H1 (cell line): ENCODE data around the gene POLR3GL. TPM values are rescaled to one million over a fixed set of nuclear protein-coding genes. Genes with fewer than 3 reads are reported as not detected.

Experiments used
- CTCF ChIA-PET: fragments of 300-600 bp; sonication (Branson Sonifier 250); formaldehyde crosslinking; loops from one replicate; lab custom pipeline; 2021; ENCODE audit not compliant: partially characterized antibody; lab: Charles Lee
- POLR2A ChIA-PET: fragments of 300-600 bp; sonication (Branson Sonifier 250); formaldehyde crosslinking; loops from one replicate; lab custom pipeline; 2021; ENCODE audit warnings: inconsistent platforms; ENCODE audit not compliant: partially characterized antibody; lab: Charles Lee
- DNase-seq, 2 experiments: peaks; one replicate each; pipeline versions ENCODE4 v3.0.0 to v3.0.0-alpha.2; 2010 to 2022; ENCODE audit warnings: low spot score in 2 of 2, low read depth in 1 of 2, mixed read lengths in 1 of 2
- FAIRE-seq: peaks from 2 replicates; lab custom pipeline; 2011; peaks lifted over from hg19 to GRCh38; lab: Jason Lieb, UNC
- H2AFZ ChIP-seq: 2 replicates; pipeline ENCODE4 v1.8.1; 2012; ENCODE audit warnings: low read length, inconsistent platforms
- H2AK5ac ChIP-seq: 2 replicates; pipeline ENCODE4 v1.6.1; 2013; ENCODE audit warnings: low read depth, low read length
- H2BK120ac ChIP-seq: replicated peaks from 2 replicates; pipeline ENCODE3; 2013; ENCODE audit warnings: low read depth, low read length, inconsistent platforms
- H2BK12ac ChIP-seq: 2 replicates; pipeline ENCODE4 v1.6.1; 2013; ENCODE audit warnings: low read depth, low read length
- H2BK15ac ChIP-seq: 2 replicates; pipeline ENCODE4 v1.6.1; 2013; ENCODE audit warnings: low read length
- H2BK20ac ChIP-seq: 2 replicates; pipeline ENCODE4 v1.6.1; 2013; ENCODE audit warnings: low read length
- H2BK5ac ChIP-seq: 2 replicates; pipeline ENCODE4 v1.6.1; 2013; ENCODE audit warnings: low read depth, low read length
- H3K14ac ChIP-seq: 2 replicates; pipeline ENCODE4 v1.6.1; 2013; ENCODE audit warnings: inconsistent platforms; ENCODE audit not compliant: insufficient read length
- H3K18ac ChIP-seq: 2 replicates; pipeline ENCODE4 v1.6.1; 2013; ENCODE audit warnings: low read length; ENCODE audit errors: extremely low read depth
- H3K23ac ChIP-seq: 2 replicates; pipeline ENCODE4 v1.6.1; 2013; ENCODE audit warnings: inconsistent platforms; ENCODE audit not compliant: insufficient read length
- H3K23me2 ChIP-seq: 2 replicates; pipeline ENCODE4 v1.6.1; 2013; ENCODE audit warnings: low read depth, low read length
- H3K27ac ChIP-seq: 2 replicates; pipeline ENCODE4 v1.6.1; 2011; ENCODE audit warnings: low read depth, low read length, inconsistent platforms
- H3K27me3 ChIP-seq, 4 experiments: replicated peaks in 1 of 4; 1 replicate in 1 of 4; 2 replicates in 3 of 4; pipeline versions ENCODE4 v1.6.1 to v1.8.1; 2011 to 2013; ENCODE audit warnings: low read length in 3 of 4, mild to moderate bottlenecking in 3 of 4, inconsistent platforms in 2 of 4, mixed read lengths in 2 of 4, moderate library complexity in 1 of 4; ENCODE audit not compliant: control insufficient read depth in 3 of 4, insufficient read depth in 3 of 4; ENCODE audit errors: extremely low read depth in 1 of 4
- H3K36me3 ChIP-seq, 4 experiments: 2 replicates each; pipeline versions ENCODE4 v1.6.1 to v1.8.1; 2011 to 2013; ENCODE audit warnings: mild to moderate bottlenecking in 4 of 4, low read length in 3 of 4, moderate library complexity in 2 of 4, control low read depth in 1 of 4, inconsistent platforms in 1 of 4; ENCODE audit not compliant: insufficient read depth in 4 of 4, control insufficient read depth in 2 of 4
- H3K4ac ChIP-seq: replicated peaks from 2 replicates; pipeline ENCODE3; 2013; ENCODE audit warnings: low read length, low read depth, mixed read lengths, inconsistent platforms; ENCODE audit not compliant: insufficient read length
- H3K4me1 ChIP-seq, 4 experiments: replicated peaks in 1 of 4; 1 replicate in 1 of 4; 2 replicates in 3 of 4; pipeline versions ENCODE4 v1.6.1 to v1.8.1; 2011 to 2013; ENCODE audit warnings: low read length in 3 of 4, inconsistent platforms in 2 of 4, mixed read lengths in 1 of 4; ENCODE audit not compliant: insufficient read depth in 4 of 4, control insufficient read depth in 3 of 4
- H3K4me2 ChIP-seq, 2 experiments: 2 replicates each; pipeline versions ENCODE4 v1.6.1 to v1.8.1; 2011 to 2013; ENCODE audit warnings: low read depth in 2 of 2, low read length in 2 of 2, control low read depth in 1 of 2, inconsistent platforms in 1 of 2, mild to moderate bottlenecking in 1 of 2; ENCODE audit not compliant: insufficient read depth in 1 of 2
- H3K4me3 ChIP-seq, 4 experiments: fragments of 200-600, 300-600 bp in 1 of 4; sonication (generic), shearing (Covaris generic), sonication (Bioruptor Twin) in 1 of 4; 2 replicates each; pipeline versions ENCODE4 v1.5.1 to v1.8.1; 2011 to 2016; ENCODE audit warnings: low read length in 4 of 4, low read depth in 3 of 4, control low read depth in 2 of 4, inconsistent platforms in 2 of 4, mild to moderate bottlenecking in 2 of 4, mixed read lengths in 1 of 4, moderate library complexity in 1 of 4; ENCODE audit not compliant: insufficient read depth in 2 of 4; ENCODE audit errors: extremely low read depth in 1 of 4
- H3K56ac ChIP-seq: replicated peaks from 2 replicates; pipeline ENCODE3; 2013; ENCODE audit warnings: low read depth, mild to moderate bottlenecking, mixed read lengths, low read length, inconsistent platforms; ENCODE audit not compliant: insufficient read length
- H3K79me1 ChIP-seq: 2 replicates; pipeline ENCODE4 v1.6.1; 2013; ENCODE audit warnings: low read depth, low read length, control low read depth
- H3K79me2 ChIP-seq, 2 experiments: 2 replicates each; pipeline versions ENCODE4 v1.6.1 to v1.8.1; 2012 to 2013; ENCODE audit warnings: low read length in 2 of 2, mild to moderate bottlenecking in 2 of 2, inconsistent platforms in 1 of 2; ENCODE audit not compliant: insufficient read depth in 2 of 2, control insufficient read depth in 1 of 2
- H3K9ac ChIP-seq, 4 experiments: replicated peaks in 1 of 4; 1 replicate in 1 of 4; 2 replicates in 3 of 4; pipeline versions ENCODE4 v1.6.1 to v1.8.1; 2011 to 2013; ENCODE audit warnings: low read depth in 3 of 4, low read length in 3 of 4, control low read depth in 2 of 4, mild to moderate bottlenecking in 2 of 4, moderate library complexity in 2 of 4, inconsistent platforms in 1 of 4; ENCODE audit errors: extremely low read depth in 1 of 4
- H3K9me3 ChIP-seq, 2 experiments: 2 replicates each; pipeline versions ENCODE4 v1.6.1 to v1.8.1; 2012 to 2013; ENCODE audit warnings: mild to moderate bottlenecking in 2 of 2, moderate library complexity in 2 of 2, control low read depth in 1 of 2, inconsistent platforms in 1 of 2, low read depth in 1 of 2, low read length in 1 of 2, mixed read lengths in 1 of 2; ENCODE audit not compliant: insufficient read depth in 2 of 2
- H4K20me1 ChIP-seq, 2 experiments: replicated peaks in 1 of 2; 2 replicates each; pipeline versions ENCODE3 to v1.8.1; 2011 to 2013; ENCODE audit warnings: inconsistent platforms in 2 of 2, low read length in 2 of 2, mild to moderate bottlenecking in 1 of 2; ENCODE audit not compliant: insufficient read depth in 2 of 2, control insufficient read depth in 1 of 2
- H4K5ac ChIP-seq: 2 replicates; pipeline ENCODE4 v1.6.1; 2013; ENCODE audit warnings: low read length, low read depth, mixed read lengths, inconsistent platforms; ENCODE audit not compliant: insufficient read length
- H4K8ac ChIP-seq: 2 replicates; pipeline ENCODE4 v1.8.0; 2013; ENCODE audit warnings: mild to moderate bottlenecking, moderate library complexity, low read length, inconsistent platforms; ENCODE audit not compliant: insufficient read depth; ENCODE audit errors: extremely low read depth
- H4K91ac ChIP-seq: replicated peaks from 2 replicates; pipeline ENCODE3; 2013; ENCODE audit warnings: low read length, mixed read lengths, inconsistent platforms; ENCODE audit not compliant: insufficient read length
- ATF2 ChIP-seq: IDR thresholded peaks from 2 replicates; pipeline ENCODE4 v1.6.1; 2012; ENCODE audit warnings: low read length, inconsistent platforms
- CBX8 ChIP-seq: fragments of 300-800, 300-1000 bp; sonication (generic); IDR thresholded peaks from 2 replicates; pipeline ENCODE4 v1.7.1; 2016; ENCODE audit warnings: low read depth, low read length, borderline replicate concordance
- FOSL1 ChIP-seq: IDR thresholded peaks from 2 replicates; pipeline ENCODE4 v1.6.1; 2011; ENCODE audit warnings: mild to moderate bottlenecking, low read depth, low read length, moderate library complexity; ENCODE audit not compliant: insufficient read depth
- KDM4A ChIP-seq: IDR thresholded peaks from one replicate; pipeline ENCODE4 v1.7.1; 2012; ENCODE audit warnings: low read depth, mild to moderate bottlenecking, moderate library complexity, low read length, inconsistent platforms; ENCODE audit not compliant: severe bottlenecking
- SUZ12 ChIP-seq: fragments of 200-600 bp; sonication (generic); IDR thresholded peaks from 2 replicates; pipeline ENCODE4 v1.6.1; 2012; ENCODE audit warnings: mild to moderate bottlenecking, inconsistent platforms, low read length, moderate library complexity, mixed read lengths
- TEAD4 ChIP-seq: IDR thresholded peaks from 2 replicates; pipeline ENCODE4 v1.6.1; 2012; ENCODE audit warnings: low read depth, low read length, inconsistent platforms, mixed read lengths
- WGBS, 2 experiments: shearing (Covaris generic) in 1 of 2; methylation state at CpG; one replicate each; pipeline versions ENCODE4 v1.1.6 to v1.1.7; 2013 to 2015; ENCODE audit warnings: low lambda C conversion rate in 2 of 2, mixed read lengths in 2 of 2, inconsistent platforms in 1 of 2, low coverage in 1 of 2, missing lambda C conversion rate in 1 of 2; ENCODE audit not compliant: insufficient replicate concordance in 2 of 2, insufficient coverage in 1 of 2, insufficient read length in 1 of 2; ENCODE audit errors: extremely low coverage in 1 of 2, missing lambda C conversion rate in 1 of 2; 5-methylcytosine and 5-hydroxymethylcytosine counted together
- polyA plus RNA-seq, 7 experiments: library from polyadenylated mRNA; depleted of rRNA in 3 of 7; stranded (reverse) in 5 of 7; unstranded in 2 of 7; fragments of >200 nt in 5 of 7; fragments of 200-250 nt in 2 of 7; gene quantifications; 1 replicate in 5 of 7; 2 replicates in 1 of 7; 4 replicates in 1 of 7; pipeline versions ENCODE4 v1.2.1 to v1.2.3, GENCODE V29; 2011 to 2013; ENCODE audit warnings: missing spikeins in 2 of 7, mixed read lengths in 2 of 7
- total RNA-seq: library from RNA; stranded (reverse); fragmentation: NEBNext Ultra II Directional; extraction: Animal tissue kit (Norgen Biotek cat#: 25700); gene quantifications from 2 replicates; pipeline ENCODE4 v1.2.1, GENCODE V29; 2021

The POLR3GL gene
- total and polyA plus RNA-seq, 2 of the 8 experiments (the other 6 are each of a cell fraction or from before 2014, with no cell fraction given), result 3.1 to 3.9 TPM

GRCh38 chr1:145974721-145975120, 10.2 kb downstream of the POLR3GL start:
- H4K91ac ChIP-seq, result no peak overlapping the region
- no peak overlapping the region for H2BK20ac ChIP-seq
- H4K5ac ChIP-seq, result no peak overlapping the region
- no peak overlapping the region for H3K4me3 ChIP-seq
- H2AFZ ChIP-seq, result no peak overlapping the region
- ChIA-PET POLR2A (interaction anchor here (1.0 to 1.2 kb wide), 2 partner anchors 16 to 18 kb away, joined by 3 read pairs; no protein-coding TSS in a partner anchor), CTCF (interaction anchor here (5.7 to 8.7 kb wide), 3 partner anchors 34 to 83 kb away, joined by 34 to 152 read pairs (median 58); no protein-coding TSS in a partner anchor)
- H3K79me1 ChIP-seq, result no peaks in the 10 kb centered on the region
- 100% methylated on average over 3 of the region's 7 CpGs; no CpG with 5 or more reads in 1 of the 2 experiments for WGBS, 2 experiments
- no peak overlapping the region for H3K23ac ChIP-seq
- H3K18ac ChIP-seq, result no peak overlapping the region
- no peak overlapping the region for H3K27ac ChIP-seq
- FAIRE-seq, result no peak
- no peaks in the 10 kb centered on the region for H4K20me1 ChIP-seq
- no peaks in the 10 kb centered on the region for H3K27me3 ChIP-seq
- no peak overlapping the region for H2BK120ac ChIP-seq
- no peak overlapping the region for H3K14ac ChIP-seq
- no peak overlapping the region for H4K8ac ChIP-seq
- H3K79me2 ChIP-seq, result no peaks in the 10 kb centered on the region
- no peak overlapping the region for H2BK5ac ChIP-seq
- no peak overlapping the region for H2BK12ac ChIP-seq
- H3K56ac ChIP-seq, result no peak overlapping the region
- H3K36me3 ChIP-seq, result no peaks in the 10 kb centered on the region
- DNase-seq, result no peak
- no peak overlapping the region for H2AK5ac ChIP-seq
- no peak overlapping the region for H3K9ac ChIP-seq
- peaks cover 2 to 16% (median 12%) of the 10 kb centered on the region in 4 experiments; a peak in 5 of 7 replicates for H3K4me1 ChIP-seq
- H3K23me2 ChIP-seq, result peaks cover 3% of the 10 kb centered on the region; the same call in 1 of the 2 replicates
- H3K4me2 ChIP-seq, result no peak overlapping the region
- H2BK15ac ChIP-seq, result no peak overlapping the region
- H3K4ac ChIP-seq, result no peak overlapping the region
- no peaks in the 10 kb centered on the region for H3K9me3 ChIP-seq
- no peak for TF ChIP-seq KDM4A
- no peak for TF ChIP-seq TEAD4
- TF ChIP-seq ATF2, result no peak
- no peak for TF ChIP-seq CBX8
- no peak for TF ChIP-seq SUZ12
- TF ChIP-seq FOSL1, result no peak
